Activated naive CD4-positive, alpha-beta T cell treated with Interleukin-2 at 50 U/mL for 16 hours (primary cell): ENCODE measurements around the gene HOXA9.

Experiments
- DNase-seq: peaks from one replicate; pipeline ENCODE4 v3.0.0-alpha.2; 2020

The HOXA9 gene

DNA sequence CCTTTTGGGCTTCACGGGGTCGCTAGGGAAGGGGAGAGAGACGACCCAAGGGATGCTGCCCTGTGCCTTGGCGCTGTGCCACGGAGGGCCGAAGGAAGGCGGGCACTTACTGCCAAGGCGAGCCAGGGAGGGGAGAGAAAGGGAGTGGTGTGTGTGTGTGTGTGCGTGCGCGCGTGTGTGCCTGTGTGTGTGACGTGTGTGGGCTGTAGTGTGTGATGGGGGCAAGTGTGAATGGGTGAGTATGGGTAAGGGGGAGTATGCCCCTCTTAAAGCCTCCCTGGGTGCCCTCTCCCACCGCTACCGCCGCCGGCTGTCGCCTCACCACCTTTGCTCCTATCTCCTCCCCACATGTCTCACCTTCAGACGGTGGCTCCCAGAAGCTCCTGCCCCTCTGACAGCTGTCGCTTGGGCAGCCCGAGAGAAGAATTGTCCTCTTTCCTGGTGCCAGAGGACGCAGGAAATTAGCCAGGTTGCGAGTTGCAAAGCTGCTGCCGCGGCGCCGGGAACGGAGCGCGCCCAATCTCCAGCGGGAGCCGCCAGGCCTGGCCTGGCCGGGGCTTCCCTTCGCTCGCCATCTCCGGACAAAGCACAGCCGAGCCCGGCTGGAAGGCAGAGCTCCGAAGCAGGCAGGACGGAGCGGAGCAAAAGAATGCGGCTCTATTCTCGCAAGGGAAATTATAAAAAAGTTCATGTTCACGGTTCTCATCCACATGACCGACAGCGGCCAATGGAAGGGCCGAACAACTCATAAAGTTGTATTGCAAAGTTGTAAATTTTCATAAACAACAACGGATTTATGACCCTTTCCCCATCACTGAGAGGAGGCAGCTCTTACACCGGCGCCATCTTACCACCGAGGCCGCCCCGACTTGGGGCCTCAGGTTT lies 13.2 kb downstream of the HOXA9 start, which contains the start of gene HOXA3:
Gene HOXA3 (minus strand): TSS at position 653 of the 885 bp plus-strand sequence. CDS start 41,943 bp downstream, outside the sequence.
- peak; percentile 3 for DNase-seq

DNA sequence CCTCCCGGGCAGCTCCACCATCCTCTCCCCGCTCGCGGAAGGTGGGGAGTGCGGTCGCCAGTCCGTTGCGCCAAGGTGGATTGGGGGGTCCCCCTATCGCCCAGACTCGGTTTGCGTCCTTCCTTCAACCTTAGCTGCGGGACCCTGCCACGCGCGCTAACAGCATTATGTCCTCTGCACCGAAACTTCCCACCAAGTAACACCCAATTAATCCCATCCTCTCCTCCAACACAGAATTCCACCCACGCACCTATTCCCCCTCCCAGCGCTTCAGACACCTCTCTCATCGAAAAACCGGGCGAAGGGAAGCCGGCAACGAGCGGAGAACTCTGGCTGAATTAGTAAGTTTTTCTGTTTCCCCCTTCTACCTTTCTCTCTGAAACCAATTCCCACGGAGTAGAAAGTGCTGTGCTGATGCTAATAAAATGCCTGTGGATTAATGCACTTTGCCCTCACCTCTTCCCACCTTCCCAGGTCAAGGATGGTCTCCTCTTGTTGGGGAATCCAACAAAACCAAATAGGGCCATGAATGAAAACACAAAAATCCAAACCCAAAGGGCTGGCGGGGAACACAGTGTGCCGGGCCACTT lies 13.9 kb downstream of the HOXA9 start:
- peak; percentile 1 for DNase-seq

DNA sequence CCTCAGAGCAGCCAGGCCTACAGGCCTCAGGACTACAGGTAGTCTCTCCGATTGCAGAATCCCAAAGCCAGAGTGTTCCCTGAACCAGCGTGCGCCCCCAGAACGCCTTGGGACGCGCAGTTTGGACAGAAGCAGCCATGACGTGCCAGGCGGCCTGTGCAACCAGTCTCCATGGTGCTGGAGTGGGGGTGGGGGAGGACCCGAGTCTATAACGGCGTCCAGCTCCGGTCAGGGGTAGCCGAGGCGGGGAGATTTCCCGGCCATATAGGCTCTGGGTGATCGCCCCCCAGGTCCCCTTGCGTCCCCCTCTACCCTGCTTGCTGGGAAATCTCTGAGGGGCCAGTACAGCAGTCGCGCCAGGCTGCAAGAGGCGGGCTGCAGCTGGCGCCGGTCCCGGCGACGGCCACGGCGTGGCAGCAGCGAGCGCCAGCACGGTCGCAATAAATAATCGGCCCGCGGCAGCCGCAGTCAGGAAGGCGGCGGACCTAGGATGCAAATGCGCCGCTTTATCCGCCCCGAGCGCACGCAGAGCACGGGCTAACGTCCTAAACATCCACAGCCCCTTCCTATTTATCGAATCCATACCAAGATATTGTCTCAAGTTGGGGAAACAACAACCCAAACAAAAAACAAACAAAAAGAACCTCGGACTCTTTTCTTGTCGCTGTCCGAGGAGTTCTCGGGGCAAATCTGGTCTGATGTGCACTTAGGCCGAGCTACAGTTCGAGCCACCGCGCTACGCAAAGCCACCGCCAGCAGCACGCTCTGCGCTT lies 14.6 kb downstream of the HOXA9 start:
- peak; percentile 72 for DNase-seq

DNA sequence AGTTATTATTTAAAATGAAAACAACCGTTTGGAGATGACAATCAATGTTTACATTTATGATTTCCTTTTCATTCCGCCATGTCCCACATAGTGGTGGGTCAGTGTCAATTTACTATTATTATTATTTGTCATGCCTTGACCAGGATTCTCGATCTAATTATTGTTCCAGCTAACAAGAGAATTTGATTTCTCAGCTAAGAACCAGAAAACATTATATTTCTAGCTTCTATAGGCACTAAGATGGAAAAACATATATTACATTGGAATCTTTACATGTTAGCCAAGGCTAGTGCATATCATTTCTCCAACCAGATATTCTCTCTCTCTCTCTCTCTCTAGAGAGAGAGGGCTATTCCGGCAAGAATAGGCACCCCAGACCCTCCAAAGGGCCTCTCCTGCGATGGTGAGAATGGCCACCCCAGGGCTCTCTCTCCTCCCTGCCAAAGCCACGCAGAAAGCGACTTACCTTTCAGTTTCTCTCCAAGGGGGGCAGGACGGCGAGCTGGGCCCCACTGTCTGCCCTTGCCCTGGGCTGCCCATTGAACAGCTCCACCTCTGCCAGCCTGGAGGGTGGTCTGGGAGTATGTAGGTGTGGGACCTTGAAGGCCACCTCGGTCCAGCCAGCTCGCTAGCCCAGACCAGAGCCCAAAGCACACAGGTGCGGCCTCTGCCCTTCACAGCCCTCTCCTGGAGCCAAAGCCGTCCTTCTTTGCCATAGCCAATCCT lies 15.3 kb downstream of the HOXA9 start:
- peak; percentile 0 for DNase-seq

DNA sequence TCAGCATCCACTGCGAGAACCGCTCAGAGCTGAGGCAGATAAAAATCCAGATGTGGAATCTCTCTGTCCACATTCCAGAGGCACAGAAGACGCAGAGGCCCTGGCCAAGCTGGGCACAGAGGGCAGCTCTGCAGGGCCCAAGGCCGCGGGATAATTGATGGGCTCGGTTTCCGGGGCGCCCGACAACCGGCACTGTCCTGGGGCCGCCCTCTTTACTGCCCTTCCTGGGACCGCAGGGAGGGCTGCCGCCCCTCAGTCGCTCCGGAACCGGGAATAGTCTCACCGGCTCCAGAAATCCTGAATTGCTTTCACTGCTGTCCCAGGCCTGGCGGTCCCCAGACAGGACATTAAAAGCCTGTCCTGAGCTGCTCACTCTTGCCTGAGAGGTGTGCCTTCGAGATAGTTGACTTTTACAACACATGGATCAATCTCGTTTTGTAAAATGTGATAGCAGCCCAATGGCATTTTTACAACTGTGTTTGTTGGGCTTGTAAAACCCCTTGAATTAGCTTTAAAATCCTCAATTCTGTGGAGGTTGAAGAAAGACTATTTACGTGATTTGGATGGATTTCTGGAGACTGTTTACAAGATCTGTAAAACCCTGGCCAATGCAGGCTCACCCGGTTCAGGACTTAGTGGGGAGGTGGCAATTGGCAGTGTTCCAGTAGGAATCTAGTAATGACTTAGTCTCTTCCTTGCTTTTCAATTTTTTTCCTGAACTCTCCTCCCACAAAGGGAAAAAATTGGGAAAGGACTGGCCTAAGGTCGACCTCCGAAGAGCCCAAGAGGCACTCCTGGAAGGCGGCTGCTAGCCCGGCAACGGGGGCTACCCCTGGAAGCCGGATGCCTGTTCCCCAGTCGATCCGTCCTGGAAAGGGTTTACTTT lies 16.3 kb downstream of the HOXA9 start:
- no peak for DNase-seq

DNA sequence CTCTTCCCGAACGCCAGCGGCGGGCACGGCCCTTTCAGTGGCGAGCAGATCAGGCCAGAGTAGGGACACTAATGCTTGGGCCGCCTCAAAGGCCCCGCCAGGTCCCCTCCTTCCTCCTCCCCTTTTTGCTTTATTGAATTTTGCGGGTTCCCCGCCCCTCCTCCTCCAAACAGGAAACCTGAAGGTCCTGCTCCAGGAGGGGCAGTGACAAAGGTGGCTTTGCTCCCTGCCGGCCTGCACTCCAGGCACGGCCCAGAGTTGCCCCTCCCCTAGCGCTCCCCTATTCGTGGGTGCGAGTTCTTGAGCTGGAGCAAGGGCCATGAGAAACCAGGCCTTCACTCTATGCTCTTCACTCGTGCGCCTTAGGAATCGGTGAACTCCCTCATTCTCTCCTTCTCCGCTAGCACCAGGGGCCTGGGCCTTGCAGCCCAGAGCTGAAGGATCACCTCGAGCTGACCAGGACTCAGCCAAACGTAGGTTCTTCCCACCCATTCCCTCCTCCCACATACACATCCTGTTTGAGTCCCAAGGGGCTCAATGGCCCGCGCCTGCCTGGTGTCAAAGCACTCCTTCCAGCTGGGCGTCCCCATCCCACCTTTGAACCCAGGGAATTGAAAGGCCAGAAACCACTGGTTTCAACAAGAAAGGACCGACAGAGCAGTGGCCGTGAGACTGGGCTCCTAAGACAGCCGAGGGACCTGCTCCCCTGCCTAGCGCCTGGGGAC lies 17.1 kb downstream of the HOXA9 start:
- DNase-seq, result no peak

DNA sequence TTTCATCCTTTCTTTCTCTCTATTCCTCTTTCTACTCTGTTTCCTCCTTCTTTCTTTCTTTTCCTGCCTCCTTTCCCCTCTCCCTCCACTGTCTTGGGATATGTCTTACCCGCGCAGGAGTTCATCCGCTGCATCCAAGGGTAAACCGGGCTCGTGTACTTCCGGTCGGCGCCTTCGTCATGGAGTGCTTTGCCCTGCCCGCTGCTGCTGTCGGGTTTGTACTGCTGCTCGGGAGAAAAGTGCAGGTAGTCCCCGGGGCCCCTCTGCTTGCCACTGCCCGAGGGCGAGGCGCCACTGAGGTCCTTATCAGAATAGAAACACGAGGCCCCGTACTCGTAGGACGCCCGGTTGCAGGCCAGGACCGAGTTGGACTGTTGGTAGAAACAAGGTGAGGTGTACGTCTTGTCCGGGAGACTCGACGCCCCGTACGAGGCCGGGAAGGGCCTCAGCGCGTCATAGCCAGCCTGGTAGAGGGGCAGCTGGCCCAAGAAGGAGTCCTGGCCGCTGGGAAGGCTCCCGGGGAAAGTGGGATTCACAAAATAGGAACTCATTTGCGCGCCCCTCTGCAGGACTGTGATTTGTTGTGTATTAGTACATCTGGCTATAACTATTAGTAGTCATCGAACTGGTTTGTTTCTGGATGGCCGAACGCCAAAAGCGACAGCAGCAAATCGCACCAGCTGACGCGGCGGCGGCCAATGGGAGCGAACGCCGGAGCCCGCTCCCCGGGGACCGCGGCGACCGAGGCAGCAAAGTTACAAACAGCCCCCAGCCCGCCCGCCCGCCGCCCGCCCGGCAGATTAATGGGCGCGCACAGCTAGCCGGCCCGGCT lies 17.9 kb downstream of the HOXA9 start, which contains the start of gene HOXA6:
Gene HOXA6 (minus strand): TSS at position 576 of the 832 bp plus-strand sequence. CDS start 25 bp downstream, at position 551.
- no peak for DNase-seq

DNA sequence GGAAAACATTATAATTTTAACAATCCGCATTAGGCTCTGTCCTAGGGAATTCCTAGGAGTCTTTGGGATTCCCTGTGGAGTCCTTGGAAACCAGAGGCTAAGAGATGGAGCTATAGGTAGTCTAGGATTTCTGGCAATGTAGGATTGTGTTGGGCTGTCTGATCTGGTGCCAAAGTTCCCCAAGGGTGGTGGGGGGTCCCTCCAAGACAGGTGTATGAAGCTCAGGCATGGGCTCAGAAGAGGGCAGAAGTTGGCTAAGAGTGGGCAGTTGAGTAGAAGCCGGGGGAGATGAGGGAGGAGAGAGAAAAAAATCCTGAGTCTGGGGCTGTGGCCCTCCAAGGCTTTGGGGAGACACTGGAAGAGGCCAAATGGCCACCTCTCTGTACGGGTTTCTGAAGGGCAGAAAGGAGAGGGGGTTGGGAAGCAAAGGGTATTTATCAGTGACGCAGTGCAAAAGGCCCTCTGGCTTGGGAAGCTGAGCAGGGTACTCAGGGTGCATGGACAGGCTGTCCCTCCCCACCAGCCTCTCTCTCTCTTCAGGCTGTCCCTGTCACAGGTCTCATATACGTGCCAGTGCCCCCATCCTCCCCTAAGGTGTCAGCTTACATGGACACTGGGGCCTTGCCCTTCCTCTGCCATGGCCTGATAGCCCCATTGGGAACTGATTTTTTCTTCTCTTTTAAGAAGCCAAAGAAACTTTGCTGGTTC lies 18.7 kb downstream of the HOXA9 start:
- no peak for DNase-seq

DNA sequence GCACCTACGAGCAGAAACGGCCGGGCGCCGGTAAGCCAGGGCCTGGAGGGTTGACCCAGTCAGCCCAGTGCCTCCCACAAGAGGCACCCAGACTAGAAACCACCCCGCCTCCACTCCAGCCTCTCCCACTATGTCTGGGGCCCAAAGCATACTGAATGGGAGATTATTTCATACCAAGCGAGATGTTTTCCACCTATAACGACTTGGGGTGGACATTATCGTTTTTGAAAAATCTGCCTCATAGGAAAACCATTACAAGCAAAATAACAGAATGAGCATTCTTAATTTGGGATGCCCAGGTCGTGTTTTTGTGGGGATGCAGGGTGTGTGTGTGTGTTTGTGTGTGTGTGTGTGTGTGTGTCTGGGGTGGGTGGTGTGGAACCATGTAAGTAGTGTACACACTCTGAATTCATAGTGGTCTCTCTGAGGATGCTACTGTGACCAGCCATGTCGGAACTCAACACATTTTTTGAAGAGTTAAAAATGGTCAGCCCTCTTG lies 19.4 kb downstream of the HOXA9 start:
- no peak for DNase-seq

DNA sequence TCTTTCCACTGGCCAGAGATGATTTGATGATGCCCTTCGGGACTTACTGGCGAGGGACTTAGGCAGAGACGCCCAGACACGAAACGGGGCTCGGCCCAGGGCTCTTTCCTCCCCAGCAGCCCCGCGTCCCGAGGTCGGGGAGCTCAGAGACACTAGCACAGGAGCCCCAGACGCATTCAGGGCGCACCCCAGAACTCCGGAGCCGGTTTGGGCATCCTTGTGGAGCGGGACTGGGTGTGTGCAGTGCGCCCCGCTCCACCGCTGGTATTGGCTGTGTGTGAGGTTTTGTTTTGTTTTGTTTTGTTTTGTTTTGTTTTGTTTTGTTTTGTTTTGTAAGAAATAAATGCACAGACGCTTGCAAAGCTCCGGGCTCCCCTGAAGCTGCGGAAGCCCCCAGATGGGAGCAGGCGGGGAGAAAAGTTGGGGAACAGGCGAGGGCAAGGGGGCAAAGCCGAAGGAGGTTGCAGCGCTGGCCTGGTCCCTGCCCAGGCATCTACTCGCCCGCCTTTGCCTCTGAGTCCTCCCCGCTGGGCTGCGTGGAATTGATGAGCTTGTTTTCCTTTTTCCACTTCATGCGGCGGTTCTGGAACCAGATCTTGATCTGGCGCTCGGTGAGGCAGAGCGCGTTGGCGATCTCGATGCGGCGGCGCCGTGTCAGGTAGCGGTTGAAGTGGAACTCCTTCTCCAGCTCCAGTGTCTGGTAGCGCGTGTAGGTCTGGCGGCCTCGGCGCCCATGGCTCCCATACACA lies 20.0 kb downstream of the HOXA9 start:
- DNase-seq, result no peak

DNA sequence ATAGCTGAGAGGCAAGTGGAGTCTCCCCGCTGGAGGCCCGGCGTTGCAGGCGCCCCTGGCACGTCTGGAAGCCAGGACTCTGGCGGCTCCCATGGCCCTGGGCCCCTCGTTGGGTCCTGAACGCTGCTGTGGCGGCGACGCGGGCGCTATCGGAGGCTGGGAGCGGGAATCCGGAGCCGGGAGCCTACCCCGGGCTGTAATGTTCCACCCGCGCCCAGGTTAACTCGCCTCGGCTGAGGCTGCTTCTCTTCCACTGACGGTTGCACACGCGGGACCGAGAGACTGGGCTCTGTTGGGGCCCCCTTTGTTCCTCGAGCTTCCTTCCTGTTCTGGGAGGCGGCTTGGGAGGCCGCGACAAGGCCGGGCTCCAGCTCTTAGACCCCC lies 20.6 kb downstream of the HOXA9 start:
- no peak for DNase-seq

DNA sequence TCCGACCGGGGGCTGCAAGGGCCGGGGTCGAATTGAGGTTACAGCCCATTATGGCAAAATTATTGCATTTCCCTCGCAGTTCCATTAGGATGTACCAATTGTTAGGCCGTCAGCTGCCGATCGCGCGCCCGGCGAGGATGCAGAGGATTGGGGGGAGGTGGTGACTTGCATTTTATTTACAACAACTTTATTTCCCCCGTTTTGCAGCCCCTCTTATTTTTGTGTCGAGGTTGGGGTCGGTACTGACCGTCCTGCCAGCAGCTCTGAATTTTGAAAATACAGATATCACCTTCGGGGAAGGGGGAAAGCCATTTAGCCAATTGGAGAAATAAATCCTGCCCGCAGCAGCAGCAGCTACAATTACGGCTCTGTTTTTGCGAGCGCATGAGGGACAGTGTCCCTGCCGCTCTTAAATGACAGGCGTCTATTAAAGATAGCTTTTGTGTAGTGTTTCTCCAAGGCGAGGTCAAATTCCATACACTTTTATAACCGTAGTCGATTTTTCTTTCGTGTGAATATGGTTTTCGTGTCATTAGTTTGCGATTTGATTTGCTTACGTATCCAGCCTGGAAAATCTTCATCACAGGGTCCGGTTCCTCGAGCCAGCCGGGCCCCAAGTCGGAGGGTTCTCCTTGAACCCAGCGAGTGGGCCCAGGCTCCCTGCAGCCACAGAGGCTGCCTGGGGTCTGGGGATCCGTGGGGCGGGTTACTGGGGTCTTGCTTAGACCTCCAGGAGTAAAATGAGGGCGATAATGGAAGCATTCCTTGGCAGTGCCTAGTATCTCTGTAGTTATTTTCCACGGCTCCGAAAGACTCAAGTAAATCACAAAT lies 21.2 kb downstream of the HOXA9 start:
- no peak for DNase-seq

DNA sequence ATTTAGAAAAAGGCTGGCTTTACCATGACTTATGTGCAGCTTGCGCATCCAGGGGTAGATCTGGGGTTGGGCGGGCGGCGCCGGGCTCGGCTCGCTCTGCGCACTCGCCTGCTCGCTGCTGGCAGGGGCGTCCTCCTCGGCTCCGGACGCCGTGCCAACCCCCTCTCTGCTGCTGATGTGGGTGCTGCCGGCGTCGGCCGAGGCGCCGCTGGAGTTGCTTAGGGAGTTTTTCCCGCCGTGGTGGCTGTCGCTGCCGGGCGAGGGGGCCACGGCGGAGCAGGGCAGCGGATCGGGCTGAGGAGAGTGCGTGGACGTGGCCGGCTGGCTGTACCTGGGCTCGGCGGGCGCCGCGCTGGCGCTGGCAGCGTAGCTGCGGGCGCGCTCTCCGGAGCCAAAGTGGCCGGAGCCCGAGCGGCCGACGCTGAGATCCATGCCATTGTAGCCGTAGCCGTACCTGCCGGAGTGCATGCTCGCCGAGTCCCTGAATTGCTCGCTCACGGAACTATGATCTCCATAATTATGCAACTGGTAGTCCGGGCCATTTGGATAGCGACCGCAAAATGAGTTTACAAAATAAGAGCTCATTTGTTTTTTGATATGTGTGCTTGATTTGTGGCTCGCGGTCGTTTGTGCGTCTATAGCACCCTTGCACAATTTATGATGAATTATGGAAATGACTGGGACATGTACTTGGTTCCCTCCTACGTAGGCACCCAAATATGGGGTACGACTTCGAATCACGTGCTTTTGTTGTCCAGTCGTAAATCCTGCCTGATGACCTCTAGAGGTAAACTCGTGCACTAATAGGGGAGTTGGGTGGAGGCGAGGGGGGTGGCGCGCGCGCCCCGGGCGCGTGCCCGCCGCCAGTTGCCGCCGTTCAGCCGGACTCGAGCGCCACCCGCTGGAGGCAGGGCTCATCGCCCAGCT lies 22.1 kb downstream of the HOXA9 start, which contains the start of gene HOXA5:
Gene HOXA5 (minus strand): TSS at position 659 of the 927 bp plus-strand sequence. CDS start 74 bp downstream, at position 585.
- DNase-seq, result no peak

DNA sequence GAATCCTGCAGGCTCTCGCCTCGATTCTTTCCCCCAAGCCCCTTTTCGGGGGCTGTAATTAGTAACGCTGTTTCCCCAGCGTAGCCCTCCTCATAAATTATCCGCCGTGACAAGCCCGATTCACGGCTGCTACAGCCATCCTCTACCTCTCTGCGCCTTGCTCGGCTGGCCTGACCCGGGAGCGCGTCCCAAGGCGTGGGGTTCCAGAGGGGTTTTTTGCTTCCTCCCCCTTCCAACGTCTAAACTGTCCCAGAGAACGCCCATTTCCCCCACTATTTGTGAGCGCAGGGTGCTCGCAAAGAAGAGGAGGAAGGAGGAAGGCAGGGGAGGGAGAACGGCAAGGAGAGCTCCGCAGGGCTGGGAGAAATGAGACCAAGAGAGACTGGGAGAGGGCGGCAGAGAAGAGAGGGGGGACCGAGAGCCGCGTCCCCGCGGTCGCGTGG lies 22.7 kb downstream of the HOXA9 start:
- no peak for DNase-seq

DNA sequence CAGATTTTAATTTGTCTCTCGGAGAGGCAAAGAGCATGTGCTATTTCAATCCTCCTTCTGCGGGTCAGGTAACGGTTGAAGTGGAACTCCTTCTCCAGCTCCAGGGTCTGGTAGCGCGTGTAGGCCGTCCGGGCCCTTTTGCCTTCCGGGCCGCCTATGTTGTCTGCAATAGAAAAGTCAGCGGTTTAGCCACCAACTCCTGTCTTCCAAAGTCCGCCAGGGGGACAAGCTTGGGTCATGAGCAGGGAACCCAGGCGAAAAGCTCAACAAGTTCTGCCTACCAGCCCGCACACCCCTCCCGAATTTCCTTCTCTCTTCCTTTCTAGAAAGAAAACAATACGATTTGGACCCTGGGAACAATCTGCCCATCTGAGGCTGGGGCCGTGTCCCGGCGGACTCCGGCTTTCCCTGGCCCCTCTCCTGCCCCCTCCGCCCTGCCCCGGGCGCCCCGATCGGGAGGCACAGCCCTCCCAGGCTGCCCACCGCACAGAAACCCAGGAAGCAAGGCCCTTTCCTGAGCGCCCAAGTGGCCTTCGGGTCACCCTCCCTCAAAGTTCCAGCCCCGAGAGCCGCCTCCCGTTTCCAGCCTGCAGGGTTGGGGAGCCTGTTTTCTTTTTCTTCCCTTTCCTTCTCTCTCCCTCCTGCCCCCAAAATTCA lies 23.3 kb downstream of the HOXA9 start:
- no peak for DNase-seq
